Transverse colon (tissue), 1 donor: ENCODE data around the gene TNS3.

Experiments
- EP300 ChIP-seq: sonication (generic); formaldehyde crosslinking; IDR thresholded peaks from one replicate; pipeline ENCODE4 v1.6.1; 2017; ENCODE audit warnings: antibody characterized with exemption, low read depth
- POLR2A ChIP-seq: fragments of 450-650 bp; IDR thresholded peaks from one replicate; pipeline ENCODE4 v1.6.1; 2016; ENCODE audit warnings: antibody characterized with exemption, mild to moderate bottlenecking, moderate library complexity

GRCh38 chr7:47501406-47501805, 80.5 kb downstream of the TNS3 start:
- TF ChIP-seq POLR2A, result no peak
- no peak for TF ChIP-seq EP300
